NCI-H82 (cell line): ENCODE measurements around the gene FMO4.
"Not testable (repeated sequence)": the region's sequence is repeated elsewhere in the genome, so short reads cannot be mapped to it uniquely, and the experiment has no call there.

Experiments used
- DNase-seq: peaks from one replicate; lab custom pipeline; 2025; lab: John Stamatoyannopoulos, UW

The FMO4 gene

GRCh38 chr1:171389171-171389570, 75.2 kb downstream of the FMO4 start:
- DNase-seq, result no peak

GRCh38 chr1:171390740-171391139, 76.8 kb downstream of the FMO4 start:
- not testable (repeated sequence) for DNase-seq
